K562 (cell line): ENCODE data around the gene RPL38. TPM values are rescaled to one million over a fixed set of nuclear protein-coding genes. Genes with fewer than 3 reads are reported as not detected.
A peak's percentile ranks its signal among the peaks of the same experiment; 100 is the strongest.

ENCODE experiments used
- ATAC-seq: fragments of 200-7000 bp; cut with Tn5 transposase; 3 replicates; pipeline ENCODE4 v1.9.1; 2020; ENCODE audit warnings: moderate library complexity
- BruUV-seq: library from RNA; stranded (reverse); fragments of 400-500 nt; replicated peaks from 2 replicates; lab custom pipeline; 2021; lab: Mats Ljungman, UMichigan
- CTCF ChIA-PET: fragments of 300-600 bp; formaldehyde crosslinking; extraction: SDS; loops from one replicate; lab custom pipeline; 2021; ENCODE audit warnings: low intra/inter-chr PET ratio; lab: Yijun Ruan, JAX
- POLR2A ChIA-PET: fragments of 300-600, 350-650 bp; sonication (Branson Sonifier 250); formaldehyde crosslinking; extraction: SDS; loops from one replicate; lab custom pipeline; 2021; ENCODE audit warnings: antibody characterized with exemption, inconsistent platforms; lab: Yijun Ruan, JAX
- DNase-seq, 4 experiments: peaks; one replicate each; pipeline versions ENCODE4 v3.0.0 to v3.0.0-alpha.2; 2011 to 2018; ENCODE audit warnings: low spot score in 3 of 4, mixed read lengths in 3 of 4; ENCODE audit errors: extremely low read depth in 1 of 4
- FAIRE-seq: peaks from 2 replicates; lab custom pipeline; 2011; peaks lifted over from hg19 to GRCh38; lab: Jason Lieb, UNC
- H2AFZ ChIP-seq: 2 replicates; pipeline ENCODE4 v1.6.0; 2011; ENCODE audit warnings: low read depth, low read length, control low read depth, inconsistent platforms
- H3K27ac ChIP-seq: fragments of 200-600 bp; 3 replicates; pipeline ENCODE4 v1.8.0; 2011; ENCODE audit warnings: low read depth, mild to moderate bottlenecking, control low read depth, inconsistent platforms, low read length, moderate library complexity, mixed read lengths; ENCODE audit errors: extremely low read depth
- H3K27me3 ChIP-seq, 2 experiments: fragments of 300-600 bp in 1 of 2; 2 replicates in 1 of 2; 3 replicates in 1 of 2; pipeline versions ENCODE4 v1.6.0 to v1.8.0; 2011; ENCODE audit warnings: inconsistent platforms in 2 of 2, low read length in 2 of 2, mild to moderate bottlenecking in 1 of 2, mixed read lengths in 1 of 2, moderate library complexity in 1 of 2; ENCODE audit not compliant: control insufficient read depth in 2 of 2, insufficient read depth in 2 of 2
- H3K36me3 ChIP-seq: fragments of 300-600 bp; 3 replicates; pipeline ENCODE4 v1.8.0; 2011; ENCODE audit warnings: mild to moderate bottlenecking, low read length, inconsistent platforms; ENCODE audit not compliant: control insufficient read depth, insufficient read depth
- H3K4me1 ChIP-seq, 2 experiments: fragments of 200-600 bp in 1 of 2; replicated peaks in 1 of 2; 2 replicates in 1 of 2; 3 replicates in 1 of 2; pipeline versions ENCODE4 v1.5.1 to v1.8.0; 2011; ENCODE audit warnings: inconsistent platforms in 2 of 2, low read length in 2 of 2, mild to moderate bottlenecking in 1 of 2, mixed read lengths in 1 of 2, moderate library complexity in 1 of 2; ENCODE audit not compliant: control insufficient read depth in 2 of 2, insufficient read depth in 2 of 2
- H3K4me2 ChIP-seq: 2 replicates; pipeline ENCODE4 v1.6.1; 2011; ENCODE audit warnings: low read length, control low read depth, inconsistent platforms, mixed read lengths; ENCODE audit not compliant: insufficient read depth
- H3K4me3 ChIP-seq: fragments of 200-600 bp; sonication (generic), shearing (Covaris generic); 2 replicates; pipeline ENCODE4 v1.5.1; 2016; ENCODE audit warnings: control low read depth, inconsistent platforms
- H3K79me2 ChIP-seq: fragments of 200-600 bp; 3 replicates; pipeline ENCODE4 v1.8.0; 2011; ENCODE audit warnings: low read length, inconsistent platforms; ENCODE audit not compliant: control insufficient read depth, insufficient read depth
- H3K9ac ChIP-seq, 2 experiments: 2 replicates each; pipeline versions ENCODE4 v1.6.0 to v1.6.1; 2011; ENCODE audit warnings: low read depth in 2 of 2, low read length in 2 of 2, control low read depth in 1 of 2, inconsistent platforms in 1 of 2, mild to moderate bottlenecking in 1 of 2, mixed read lengths in 1 of 2; ENCODE audit not compliant: insufficient read depth in 1 of 2
- H3K9me1 ChIP-seq: one replicate; pipeline ENCODE4 v1.6.0; 2011; ENCODE audit warnings: inconsistent platforms, mild to moderate bottlenecking, low read length, moderate library complexity; ENCODE audit not compliant: control insufficient read depth, insufficient read depth
- H3K9me3 ChIP-seq: replicated peaks from 2 replicates; pipeline ENCODE4 v1.5.1; 2011; ENCODE audit warnings: low read depth, low read length, inconsistent platforms; ENCODE audit not compliant: control insufficient read depth, insufficient read depth
- H4K20me1 ChIP-seq: replicated peaks from 2 replicates; pipeline ENCODE4 v1.6.1; 2011; ENCODE audit warnings: low read length, inconsistent platforms, mixed read lengths; ENCODE audit not compliant: control insufficient read depth, insufficient read depth
- ELF1 ChIP-seq: fragments of 200-800 bp; sonication (Bioruptor generic); IDR thresholded peaks from 2 replicates; pipeline ENCODE4 v1.6.1; 2016; ENCODE audit warnings: missing genetic modification characterization, missing compliant biosample characterization
- ETV1 ChIP-seq: fragments of 450-650 bp; conservative IDR thresholded peaks from 2 replicates; pipeline ENCODE4 v1.6.1; 2016; ENCODE audit warnings: missing genetic modification characterization, control low read depth, low read depth, missing compliant biosample characterization
- HDAC6 ChIP-seq: IDR thresholded peaks from 2 replicates; pipeline ENCODE4 v1.6.1; 2012; ENCODE audit warnings: low read depth, mild to moderate bottlenecking, control low read depth, inconsistent platforms, low read length, moderate library complexity
- NRF1 ChIP-seq, 2 experiments: fragments of 450-650 bp; IDR thresholded peaks in 1 of 2; conservative IDR thresholded peaks in 1 of 2; 2 replicates each; pipeline ENCODE4 v1.6.1; 2014; ENCODE audit warnings: mild to moderate bottlenecking in 2 of 2
- TGIF2 ChIP-seq: sonication (generic); formaldehyde crosslinking; IDR thresholded peaks from 2 replicates; pipeline ENCODE4 v1.8.1; 2022; ENCODE audit warnings: mild to moderate bottlenecking, missing genetic modification reagents, moderate library complexity
- ZC3H11A ChIP-seq: IDR thresholded peaks from 2 replicates; pipeline ENCODE4 v1.6.1; 2012; ENCODE audit warnings: low read depth, low read length, improper control_type of control experiment
- ZNF75A ChIP-seq: fragments of 450-650 bp; formaldehyde crosslinking; IDR thresholded peaks from 2 replicates; pipeline ENCODE4 v1.4.0; 2020; ENCODE audit warnings: mild to moderate bottlenecking
- WGBS: fragments of 100-300 bp; shearing (Covaris generic); methylation state at CpG from one replicate; pipeline ENCODE4 v1.1.6; 2016; ENCODE audit warnings: low coverage, mixed read lengths; ENCODE audit not compliant: insufficient coverage; ENCODE audit errors: missing lambda C conversion rate; 5-methylcytosine and 5-hydroxymethylcytosine counted together
- in situ Hi-C: fragments of 300-500 bp; cut with MboI; formaldehyde crosslinking; loops from 4 replicates; pipeline ENCODE4 v1.15.0; 2018; ENCODE audit warnings: inconsistent platforms, mixed read lengths
- intact Hi-C: fragments of 100-400 bp; cut with micrococcal nuclease; formaldehyde crosslinking; loops from 2 replicates; pipeline ENCODE4 v1.14.2; 2022
- polyA plus RNA-seq, 8 experiments: library from polyadenylated mRNA; depleted of rRNA in 4 of 8; stranded (reverse) in 5 of 8; unstranded in 3 of 8; fragments of >200 nt; fragmentation: Nextera tagmentation in 2 of 8; fragmentation: Illumina TruSeq in 1 of 8; extraction: Ambion mirVana in 2 of 8; extraction: Trizol in 1 of 8; gene quantifications; 2 replicates each; pipeline versions ENCODE4 v1.2.1 to v1.2.3, GENCODE V29; 2011 to 2014; ENCODE audit warnings: inconsistent platforms in 1 of 8, missing spikeins in 1 of 8
- total RNA-seq, 7 experiments: library from RNA; depleted of rRNA in 6 of 7; stranded (reverse); fragments of >200 nt in 6 of 7; fragmentation: Illumina TruSeq in 2 of 7; extraction: Trizol in 2 of 7; gene quantifications; 2 replicates each; pipeline versions ENCODE4 v1.2.1 to v1.2.3, GENCODE V29; 2011 to 2021; ENCODE audit warnings: low replicate concordance in 1 of 7
- TF ChIP-seq, protein P1 (sequence below), 2 experiments: fragments of 450-650 bp; IDR thresholded peaks; 2 replicates each; pipeline ENCODE4 v1.6.1; 2016

Gene RPL38
- total and polyA plus RNA-seq, 9 of the 15 experiments (the other 6 are each of a cell fraction or from before 2014, with no cell fraction given): 1,224 to 3,864 (median 1,939) TPM

- FAIRE-seq: no peak
- in situ Hi-C loops: no loop called here
- 9% methylated on average over 15 of the region's 15 CpGs for WGBS
These were observed 540 bp upstream of the RPL38 start for GRCh38 chr17:74202938-74203337.

More at GRCh38 chr17:74202938-74203337, 540 bp upstream of the RPL38 start:
- H3K4me3 ChIP-seq: no peak overlapping the region
- BruUV-seq: no TSS peak
- H3K4me2 ChIP-seq: no peak overlapping the region
- H3K27ac ChIP-seq: no peak overlapping the region
- TF ChIP-seq HDAC6 (no peak), ELF1 (tag) (no peak), TGIF2 (no peak), NRF1 (conservative IDR thresholded peaks at IDR 0.05 in 1 of 2, IDR thresholded peaks at IDR 0.05 in 1 of 2) (0 out of 4 replicates have a peak, but pooled peaks of 1 of the 2 experiments have one; percentile 14), ZC3H11A (no peak), ZNF75A (CRISPR knock-in tag) (no peak), ETV1 (no peak)
- TF ChIP-seq, protein P1, sequence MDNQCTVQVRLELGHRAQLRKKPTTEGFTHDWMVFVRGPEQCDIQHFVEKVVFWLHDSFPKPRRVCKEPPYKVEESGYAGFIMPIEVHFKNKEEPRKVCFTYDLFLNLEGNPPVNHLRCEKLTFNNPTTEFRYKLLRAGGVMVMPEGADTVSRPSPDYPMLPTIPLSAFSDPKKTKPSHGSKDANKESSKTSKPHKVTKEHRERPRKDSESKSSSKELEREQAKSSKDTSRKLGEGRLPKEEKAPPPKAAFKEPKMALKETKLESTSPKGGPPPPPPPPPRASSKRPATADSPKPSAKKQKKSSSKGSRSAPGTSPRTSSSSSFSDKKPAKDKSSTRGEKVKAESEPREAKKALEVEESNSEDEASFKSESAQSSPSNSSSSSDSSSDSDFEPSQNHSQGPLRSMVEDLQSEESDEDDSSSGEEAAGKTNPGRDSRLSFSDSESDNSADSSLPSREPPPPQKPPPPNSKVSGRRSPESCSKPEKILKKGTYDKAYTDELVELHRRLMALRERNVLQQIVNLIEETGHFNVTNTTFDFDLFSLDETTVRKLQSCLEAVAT (IDR thresholded peaks at IDR 0.05): no peak
- CTCF ChIA-PET: interaction anchor here (0.6 to 0.7 kb wide), 2 partner anchors 10 to 157 kb away, joined by 3 read pairs; partner anchors contain the start of gene TTYH2
- DNase-seq: no peak
- peaks cover 25 to 41% of the 10 kb centered on the region in 2 experiments for H3K27me3 ChIP-seq
- intact Hi-C loops: no loop called here
- no peak for ATAC-seq
- POLR2A ChIA-PET: interaction anchor here (0.7 to 2.5 kb wide), 8 partner anchors 9 to 199 kb away, joined by 4 to 13 read pairs (median 6); partner anchors contain the start of gene TTYH2
- peaks cover 11 to 18% of the 10 kb centered on the region in 2 experiments; a peak in 4 of 5 replicates for H3K4me1 ChIP-seq
- peaks cover 42% of the 10 kb centered on the region for H3K36me3 ChIP-seq
- peaks cover 5% of the 10 kb centered on the region for H3K9me1 ChIP-seq
- H3K9ac ChIP-seq: no peak overlapping the region
- H3K9me3 ChIP-seq: no peaks in the 10 kb centered on the region
- peaks cover 27% of the 10 kb centered on the region for H4K20me1 ChIP-seq
- peaks cover 46% of the 10 kb centered on the region for H3K79me2 ChIP-seq
- H2AFZ ChIP-seq: no peak overlapping the region
